SK-N-SH (cell line): ENCODE results near the gene SERPIND1. TPM values are rescaled to one million over a fixed set of nuclear protein-coding genes. Genes with fewer than 3 reads are reported as not detected.

Source experiments
- CTCF ChIA-PET: fragments of 300-600, 350-600 bp; formaldehyde crosslinking; extraction: SDS; loops from one replicate; lab custom pipeline; 2021; lab: Yijun Ruan, JAX
- POLR2A ChIA-PET: fragments of 350-600 bp; sonication (Branson Sonifier 250); formaldehyde crosslinking; extraction: SDS; loops from one replicate; lab custom pipeline; 2020; ENCODE audit warnings: antibody characterized with exemption, inconsistent platforms; lab: Yijun Ruan, JAX
- DNase-seq: peaks from one replicate; pipeline ENCODE4 v3.0.0; 2012
- H2AFZ ChIP-seq: fragments of 200-600 bp; sonication (generic); 2 replicates; pipeline ENCODE4 v1.8.1; 2016; ENCODE audit warnings: antibody characterized with exemption, mild to moderate bottlenecking, low read depth
- H3F3A ChIP-seq: fragments of 200-600 bp; sonication (generic); replicated peaks from 2 replicates; pipeline ENCODE3; 2016; ENCODE audit warnings: antibody characterized with exemption, mild to moderate bottlenecking; ENCODE audit not compliant: insufficient read depth
- H3K27ac ChIP-seq, 2 experiments: fragments of 200-500 bp in 1 of 2; fragments of 200-600 bp in 1 of 2; sonication (Bioruptor generic) in 1 of 2; sonication (generic), shearing (Covaris generic) in 1 of 2; 2 replicates each; pipeline versions ENCODE4 v1.5.1 to v1.6.1; 2014 to 2016; ENCODE audit warnings: low read depth in 2 of 2, inconsistent platforms in 1 of 2, low read length in 1 of 2, mild to moderate bottlenecking in 1 of 2, mixed read lengths in 1 of 2
- H3K27me3 ChIP-seq: fragments of 200-600 bp; sonication (generic), shearing (Covaris generic); 2 replicates; pipeline ENCODE4 v1.6.1; 2016; ENCODE audit warnings: mixed run types; ENCODE audit not compliant: insufficient read depth
- H3K36me3 ChIP-seq, 2 experiments: fragments of 200-500 bp in 1 of 2; fragments of 200-600 bp in 1 of 2; sonication (Bioruptor generic) in 1 of 2; sonication (generic) in 1 of 2; replicated peaks in 1 of 2; 2 replicates each; pipeline versions ENCODE3 to v1.5.1; 2014 to 2016; ENCODE audit warnings: low read length in 1 of 2, mild to moderate bottlenecking in 1 of 2; ENCODE audit not compliant: insufficient read depth in 2 of 2, control insufficient read depth in 1 of 2
- H3K4me1 ChIP-seq, 2 experiments: fragments of 200-500 bp in 1 of 2; fragments of 200-600 bp in 1 of 2; sonication (Bioruptor generic) in 1 of 2; sonication (generic), shearing (Covaris generic) in 1 of 2; 2 replicates each; pipeline versions ENCODE4 v1.5.1 to v1.6.1; 2014 to 2016; ENCODE audit warnings: low read depth in 1 of 2, low read length in 1 of 2, mixed run types in 1 of 2; ENCODE audit not compliant: insufficient read depth in 2 of 2, control insufficient read depth in 1 of 2
- H3K4me2 ChIP-seq: fragments of 200-600 bp; sonication (generic), shearing (Covaris generic); 2 replicates; pipeline ENCODE4 v1.6.1; 2017; ENCODE audit warnings: mixed run types
- H3K4me3 ChIP-seq, 2 experiments: fragments of 200-500 bp in 1 of 2; fragments of 200-600 bp in 1 of 2; sonication (Bioruptor generic) in 1 of 2; sonication (generic), shearing (Covaris generic) in 1 of 2; 2 replicates each; pipeline versions ENCODE4 v1.5.1 to v1.8.1; 2014 to 2016; ENCODE audit warnings: low read depth in 2 of 2, inconsistent platforms in 1 of 2, low read length in 1 of 2, mild to moderate bottlenecking in 1 of 2, mixed read lengths in 1 of 2, moderate library complexity in 1 of 2
- H3K79me2 ChIP-seq: fragments of 200-600 bp; sonication (generic); 2 replicates; pipeline ENCODE4 v1.8.1; 2017; ENCODE audit warnings: mild to moderate bottlenecking; ENCODE audit not compliant: insufficient read depth
- H3K9ac ChIP-seq: fragments of 200-600 bp; sonication (generic); 2 replicates; pipeline ENCODE4 v1.6.1; 2017; ENCODE audit warnings: mixed run types
- H3K9me2 ChIP-seq: fragments of 200-600 bp; sonication (generic); 2 replicates; pipeline ENCODE4 v1.6.1; 2017; ENCODE audit warnings: mixed run types
- H3K9me3 ChIP-seq: fragments of 200-600 bp; sonication (generic); 2 replicates; pipeline ENCODE4 v1.6.1; 2017; ENCODE audit warnings: mixed run types, mild to moderate bottlenecking, moderate library complexity
- H4K20me1 ChIP-seq: fragments of 200-600 bp; sonication (generic); 2 replicates; pipeline ENCODE4 v1.6.1; 2017; ENCODE audit warnings: mild to moderate bottlenecking, mixed run types; ENCODE audit not compliant: insufficient read depth
- ELF1 ChIP-seq: IDR thresholded peaks from 2 replicates; pipeline ENCODE4 v1.4.0; 2012
- EZH2phosphoT487 ChIP-seq: fragments of 200-600 bp; sonication (generic); IDR thresholded peaks from 2 replicates; pipeline ENCODE4 v1.6.1; 2017; ENCODE audit warnings: low read depth, mixed run types, mild to moderate bottlenecking, antibody characterized with exemption, moderate library complexity, borderline replicate concordance
- FOSL2 ChIP-seq: IDR thresholded peaks from 2 replicates; pipeline ENCODE4 v1.4.0; 2012; ENCODE audit warnings: low read depth, mild to moderate bottlenecking, moderate library complexity, borderline replicate concordance
- FOXJ3 ChIP-seq: sonication (generic); formaldehyde crosslinking; IDR thresholded peaks from 2 replicates; pipeline ENCODE4 v1.5.1; 2020; ENCODE audit warnings: mild to moderate bottlenecking, missing genetic modification reagents
- FOXM1 ChIP-seq: IDR thresholded peaks from 2 replicates; pipeline ENCODE4 v1.4.0; 2012; ENCODE audit warnings: low read depth, mild to moderate bottlenecking
- GABPA ChIP-seq: IDR thresholded peaks from 2 replicates; pipeline ENCODE4 v1.4.0; 2012; ENCODE audit warnings: low read depth, mild to moderate bottlenecking
- GATA2 ChIP-seq: sonication (generic); formaldehyde crosslinking; IDR thresholded peaks from 2 replicates; pipeline ENCODE4 v1.5.0; 2020; ENCODE audit warnings: mild to moderate bottlenecking, missing genetic modification reagents
- NRF1 ChIP-seq: IDR thresholded peaks from 2 replicates; pipeline ENCODE4 v1.6.1; 2012; ENCODE audit warnings: low read depth, mild to moderate bottlenecking, low read length
- RAD21 ChIP-seq: IDR thresholded peaks from 2 replicates; pipeline ENCODE4 v1.6.1; 2012; ENCODE audit warnings: mild to moderate bottlenecking, low read length
- RCOR1 ChIP-seq: fragments of 150-350 bp; IDR thresholded peaks from 2 replicates; pipeline ENCODE4 v1.6.1; 2017; ENCODE audit warnings: antibody characterized with exemption, low read length
- RXRA ChIP-seq: IDR thresholded peaks from 2 replicates; pipeline ENCODE4 v1.4.0; 2012; ENCODE audit warnings: low read depth, mild to moderate bottlenecking, borderline replicate concordance
- SMC3 ChIP-seq: IDR thresholded peaks from 2 replicates; pipeline ENCODE4 v1.6.1; 2012; ENCODE audit warnings: low read depth, low read length, improper control_type of control experiment
- TCF12 ChIP-seq: IDR thresholded peaks from 2 replicates; pipeline ENCODE4 v1.4.0; 2012
- WGBS: methylation state at CpG from one replicate; pipeline ENCODE4 v1.1.6; 2017; ENCODE audit warnings: low lambda C conversion rate; 5-methylcytosine and 5-hydroxymethylcytosine counted together
- polyA plus RNA-seq, 3 experiments: library from polyadenylated mRNA; depleted of rRNA; stranded (reverse); fragments of >200 nt; gene quantifications; 2 replicates each; pipeline ENCODE4 v1.2.3, GENCODE V29; 2012
- TF ChIP-seq, protein P1 (sequence below): fragments of 200-600 bp; sonication (generic); IDR thresholded peaks from 2 replicates; pipeline ENCODE4 v1.6.1; 2017; ENCODE audit warnings: antibody characterized with exemption, mild to moderate bottlenecking, moderate library complexity
- TF ChIP-seq, protein P2 (sequence below): IDR thresholded peaks from 2 replicates; pipeline ENCODE4; 2012

Gene SERPIND1
- polyA plus RNA-seq, 1 of the 3 experiments (the other 2 are of a cell fraction) = not detected

DNA sequence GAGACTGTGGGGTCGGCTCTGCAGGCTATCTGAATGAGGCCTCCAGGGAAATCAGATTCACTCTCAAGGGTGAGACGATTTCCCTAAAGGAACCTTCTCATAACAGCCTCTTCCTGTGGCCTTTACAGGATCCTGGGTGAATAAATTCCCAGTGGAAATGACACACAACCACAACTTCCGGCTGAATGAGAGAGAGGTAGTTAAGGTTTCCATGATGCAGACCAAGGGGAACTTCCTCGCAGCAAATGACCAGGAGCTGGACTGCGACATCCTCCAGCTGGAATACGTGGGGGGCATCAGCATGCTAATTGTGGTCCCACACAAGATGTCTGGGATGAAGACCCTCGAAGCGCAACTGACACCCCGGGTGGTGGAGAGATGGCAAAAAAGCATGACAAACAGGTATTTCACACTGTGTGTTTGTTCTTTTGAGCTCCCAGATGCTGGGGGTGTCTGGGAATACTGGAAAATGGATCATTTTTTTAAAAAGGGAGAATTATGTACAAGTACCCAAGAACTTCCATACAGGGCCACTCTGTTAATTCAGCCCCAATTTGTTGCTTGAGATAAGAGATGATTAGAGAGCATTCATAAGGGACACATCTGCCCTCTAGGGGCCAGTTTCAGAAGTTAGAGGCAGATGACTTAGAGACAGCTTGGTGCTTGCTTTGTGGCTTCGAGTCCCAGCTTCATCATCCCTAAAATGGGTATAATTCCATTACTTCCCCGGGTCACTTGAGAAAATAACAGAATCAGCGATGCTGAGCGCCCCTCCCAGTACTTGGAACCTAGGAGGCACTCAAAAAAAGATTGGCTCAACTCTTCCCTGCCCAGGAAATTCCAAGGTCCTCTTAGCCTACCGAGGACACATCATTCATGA lies 10.2 kb downstream of the SERPIND1 start:
- POLR2A ChIA-PET = no interaction called here
- H3K9me3 ChIP-seq = no peaks in the 10 kb centered on the region
- CTCF ChIA-PET = interaction anchor here (0.6 to 3.9 kb wide), 24 partner anchors 8 to 218 kb away, joined by 3 to 43 read pairs (median 5); partner anchors contain the start of gene SERPIND1
- H3K27ac ChIP-seq = no peak overlapping the region
- H4K20me1 ChIP-seq = 0 out of 2 replicates have a peak, but pooled peaks cover 5% of the 10 kb centered on the region
- H2AFZ ChIP-seq = no peak overlapping the region
- no peaks in the 10 kb centered on the region for H3K79me2 ChIP-seq
- H3K4me1 ChIP-seq = no peaks in the 10 kb centered on the region
- peaks cover 6 to 27% of the 10 kb centered on the region in 2 experiments for H3K36me3 ChIP-seq
- H3K27me3 ChIP-seq = no peaks in the 10 kb centered on the region
- no peaks in the 10 kb centered on the region for H3F3A ChIP-seq
- no peak overlapping the region for H3K9ac ChIP-seq
- TF ChIP-seq RAD21 (peak; percentile 53), FOSL2 (no peak), SMC3 (0 out of 2 replicates have a peak, but pooled peaks have one; percentile 10), ELF1 (no peak)
- TF ChIP-seq, protein P1, sequence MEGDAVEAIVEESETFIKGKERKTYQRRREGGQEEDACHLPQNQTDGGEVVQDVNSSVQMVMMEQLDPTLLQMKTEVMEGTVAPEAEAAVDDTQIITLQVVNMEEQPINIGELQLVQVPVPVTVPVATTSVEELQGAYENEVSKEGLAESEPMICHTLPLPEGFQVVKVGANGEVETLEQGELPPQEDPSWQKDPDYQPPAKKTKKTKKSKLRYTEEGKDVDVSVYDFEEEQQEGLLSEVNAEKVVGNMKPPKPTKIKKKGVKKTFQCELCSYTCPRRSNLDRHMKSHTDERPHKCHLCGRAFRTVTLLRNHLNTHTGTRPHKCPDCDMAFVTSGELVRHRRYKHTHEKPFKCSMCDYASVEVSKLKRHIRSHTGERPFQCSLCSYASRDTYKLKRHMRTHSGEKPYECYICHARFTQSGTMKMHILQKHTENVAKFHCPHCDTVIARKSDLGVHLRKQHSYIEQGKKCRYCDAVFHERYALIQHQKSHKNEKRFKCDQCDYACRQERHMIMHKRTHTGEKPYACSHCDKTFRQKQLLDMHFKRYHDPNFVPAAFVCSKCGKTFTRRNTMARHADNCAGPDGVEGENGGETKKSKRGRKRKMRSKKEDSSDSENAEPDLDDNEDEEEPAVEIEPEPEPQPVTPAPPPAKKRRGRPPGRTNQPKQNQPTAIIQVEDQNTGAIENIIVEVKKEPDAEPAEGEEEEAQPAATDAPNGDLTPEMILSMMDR = peak; percentile 78
- H3K9me2 ChIP-seq = no peaks in the 10 kb centered on the region
- no peak overlapping the region for H3K4me2 ChIP-seq
- peak; percentile 59 for DNase-seq
- no peak overlapping the region for H3K4me3 ChIP-seq
- 78% methylated on average over 14 of the region's 14 CpGs for WGBS

DNA sequence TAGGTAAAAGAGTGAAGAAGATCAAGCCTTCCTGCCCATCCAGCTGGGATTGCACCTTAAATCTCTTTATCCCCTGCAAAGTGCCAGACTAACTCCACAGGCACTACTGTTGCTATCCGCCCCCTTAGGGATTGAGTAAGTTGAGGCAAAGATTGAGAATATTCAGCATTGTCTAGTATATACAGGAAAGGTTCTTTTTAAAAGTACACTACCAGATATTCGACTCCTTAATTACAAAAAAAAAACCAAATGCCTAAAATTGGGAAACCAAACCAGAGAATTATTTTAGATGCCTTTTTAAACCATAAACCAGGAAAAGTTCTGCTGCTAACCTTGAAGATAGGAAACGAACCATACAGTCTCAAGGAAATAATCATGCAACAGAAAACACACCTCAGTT lies 11.5 kb downstream of the SERPIND1 start:
- Histone ChIP-seq H3K4me3 (no peak overlapping the region), H3K9me3 (no peaks in the 10 kb centered on the region), H2AFZ (no peak overlapping the region), H3K36me3 (peaks cover 6 to 27% of the 10 kb centered on the region in 2 experiments), H3F3A (no peaks in the 10 kb centered on the region), H3K27me3 (no peaks in the 10 kb centered on the region), H3K9me2 (no peaks in the 10 kb centered on the region), H3K79me2 (no peaks in the 10 kb centered on the region), H3K9ac (no peak overlapping the region), H4K20me1 (0 out of 2 replicates have a peak, but pooled peaks cover 5% of the 10 kb centered on the region), H3K27ac (no peak overlapping the region), H3K4me1 (no peaks in the 10 kb centered on the region), H3K4me2 (no peak overlapping the region)
- CTCF ChIA-PET = interaction anchor here (1.0 to 3.9 kb wide), 6 partner anchors 8 to 100 kb away, joined by 3 to 43 read pairs (median 16); partner anchors contain the start of gene SERPIND1
- POLR2A ChIA-PET = no interaction called here
- TF ChIP-seq RCOR1 = no peak
- no peak for TF ChIP-seq TCF12
- no peak for TF ChIP-seq NRF1
- TF ChIP-seq FOXJ3 (CRISPR knock-in tag) = no peak
- no peak for TF ChIP-seq RXRA
- no peak for TF ChIP-seq FOXM1
- no peak for TF ChIP-seq SMC3
- TF ChIP-seq, protein P2, sequence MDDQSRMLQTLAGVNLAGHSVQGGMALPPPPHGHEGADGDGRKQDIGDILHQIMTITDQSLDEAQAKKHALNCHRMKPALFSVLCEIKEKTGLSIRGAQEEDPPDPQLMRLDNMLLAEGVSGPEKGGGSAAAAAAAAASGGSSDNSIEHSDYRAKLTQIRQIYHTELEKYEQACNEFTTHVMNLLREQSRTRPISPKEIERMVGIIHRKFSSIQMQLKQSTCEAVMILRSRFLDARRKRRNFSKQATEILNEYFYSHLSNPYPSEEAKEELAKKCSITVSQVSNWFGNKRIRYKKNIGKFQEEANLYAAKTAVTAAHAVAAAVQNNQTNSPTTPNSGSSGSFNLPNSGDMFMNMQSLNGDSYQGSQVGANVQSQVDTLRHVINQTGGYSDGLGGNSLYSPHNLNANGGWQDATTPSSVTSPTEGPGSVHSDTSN = no peak
- TF ChIP-seq EZH2phosphoT487 = no peak
- no peak for TF ChIP-seq GATA2 (CRISPR knock-in tag)
- TF ChIP-seq GABPA = no peak
- 74% methylated on average over 3 of the region's 3 CpGs for WGBS
- no peak for DNase-seq
